ENCODE results near the gene PLXNA4.

Gene PLXNA4

DNA sequence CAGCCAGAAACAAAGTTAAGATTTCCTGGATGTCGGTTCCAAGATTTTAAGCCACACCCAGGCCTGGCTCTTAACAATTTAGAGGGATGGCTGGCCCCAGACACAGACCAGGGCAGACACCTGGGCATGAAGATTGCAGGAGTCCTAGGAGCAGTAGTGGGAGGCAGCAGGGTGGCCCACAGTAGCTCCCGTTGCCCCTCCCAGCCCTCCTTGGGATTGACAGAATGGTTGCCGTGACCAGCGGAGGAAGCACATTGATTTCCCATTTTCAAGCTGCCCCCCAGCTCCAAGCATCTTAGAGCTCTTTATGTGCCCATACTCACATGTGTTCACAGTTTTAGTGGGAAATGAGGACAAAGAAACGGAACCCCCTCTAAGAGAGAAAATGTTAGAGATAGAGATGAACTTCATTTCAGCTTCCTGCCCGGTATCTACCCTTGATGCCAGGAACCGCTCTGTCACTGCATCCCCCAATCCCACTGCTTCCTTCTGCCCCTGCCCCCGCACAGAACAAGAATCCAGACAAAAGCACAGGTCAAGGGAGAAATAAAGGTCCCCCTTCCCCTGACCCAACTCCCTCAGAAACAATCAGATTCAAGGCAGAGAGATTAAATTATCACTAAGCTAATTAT is 101.1 kb downstream of the PLXNA4 start:
- no peak for DNase-seq (ENCODE audit: low spot score)

DNA sequence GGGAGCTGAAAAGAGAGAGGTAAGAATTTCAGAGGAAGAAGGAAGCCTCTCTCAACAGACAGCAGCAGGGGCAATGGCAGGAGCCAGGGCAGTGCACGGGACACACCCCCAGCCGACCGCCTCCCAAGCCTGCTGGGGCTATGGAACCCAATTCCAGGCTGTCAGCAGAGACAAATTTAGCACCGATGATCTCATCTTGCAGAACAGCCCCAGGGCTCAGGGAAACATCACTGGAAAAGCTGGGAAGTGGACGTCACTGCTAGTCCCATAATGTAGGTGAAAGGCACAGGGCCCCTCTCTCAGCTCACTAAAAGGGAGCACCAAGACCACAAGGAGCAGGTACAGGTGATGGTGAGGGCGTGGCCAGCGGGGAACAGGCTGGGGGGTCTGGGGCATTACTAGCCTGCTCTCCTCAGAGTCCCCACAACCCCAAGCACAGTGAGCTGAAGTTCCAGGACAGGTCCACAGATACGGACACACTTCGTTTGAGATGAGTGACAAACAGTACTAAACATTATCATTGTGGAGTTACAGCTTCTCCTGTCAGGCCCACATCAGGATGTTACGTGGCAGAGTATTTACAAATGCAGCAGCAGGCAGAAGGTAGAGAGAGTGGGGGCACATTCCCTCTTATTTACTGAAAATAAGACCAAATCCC is 103.7 kb downstream of the PLXNA4 start:
- DNase-seq (ENCODE audit: low spot score), result no peak

DNA sequence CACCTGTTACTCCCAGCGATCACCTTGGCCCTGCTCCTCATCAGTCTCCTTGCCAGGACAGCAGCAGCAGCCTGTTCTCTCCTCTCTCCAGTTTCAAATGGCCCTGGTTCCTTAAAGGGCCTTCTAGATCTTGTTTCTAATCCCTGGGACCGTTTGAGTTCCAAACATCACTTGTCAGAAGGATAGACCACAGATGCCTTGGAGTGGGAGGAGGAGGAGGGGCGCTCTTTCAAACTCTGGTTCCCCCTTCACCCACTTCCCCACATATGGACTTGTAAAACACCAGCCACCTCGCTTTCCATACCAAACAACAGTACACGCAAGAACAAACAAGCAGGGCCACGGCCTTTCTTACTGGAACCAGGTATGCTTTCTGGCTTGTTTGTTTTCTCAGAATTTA is 104.8 kb downstream of the PLXNA4 start:
- no peak for DNase-seq (ENCODE audit: low spot score)

DNA sequence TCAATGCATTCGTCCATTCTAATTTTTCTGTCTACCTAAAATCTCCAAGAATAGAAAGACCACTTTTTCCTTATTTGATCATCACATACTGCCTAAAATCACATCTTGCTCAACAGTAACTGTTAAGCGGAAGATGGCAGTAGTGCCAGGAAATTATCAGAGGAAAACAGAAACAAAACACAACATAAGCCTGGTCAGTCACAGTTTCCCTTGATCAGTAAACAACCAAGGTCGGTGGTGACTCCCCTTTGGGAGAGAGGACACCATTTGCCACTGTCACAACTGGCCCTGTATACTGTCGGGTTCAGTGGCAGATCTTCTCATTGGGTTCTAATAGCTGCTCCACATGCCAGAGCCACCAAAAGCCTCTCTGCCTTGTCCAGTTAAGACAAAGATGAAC is 106.6 kb downstream of the PLXNA4 start:
- no peak for DNase-seq (ENCODE audit: low spot score)

DNA sequence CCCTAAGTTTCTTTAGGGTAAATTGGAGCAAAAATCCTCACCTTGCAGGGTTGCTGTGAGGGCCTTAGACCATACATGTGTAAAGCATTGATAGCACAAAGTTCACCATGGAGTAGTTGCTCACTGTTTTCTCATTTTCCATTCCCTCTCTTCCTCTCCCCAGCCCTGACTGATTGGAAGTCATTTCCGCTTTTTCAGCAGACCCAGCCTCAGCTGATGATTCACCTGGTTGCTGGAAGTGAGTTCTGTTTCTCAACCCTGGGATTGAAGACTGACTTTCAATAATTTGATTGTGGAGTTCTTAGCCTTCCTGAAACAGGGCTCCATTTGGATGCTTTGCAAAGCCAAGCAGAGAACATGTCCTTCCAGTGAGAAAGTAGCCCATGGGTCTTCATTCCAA is 107.0 kb downstream of the PLXNA4 start:
- no peak for DNase-seq (ENCODE audit: low spot score)

DNA sequence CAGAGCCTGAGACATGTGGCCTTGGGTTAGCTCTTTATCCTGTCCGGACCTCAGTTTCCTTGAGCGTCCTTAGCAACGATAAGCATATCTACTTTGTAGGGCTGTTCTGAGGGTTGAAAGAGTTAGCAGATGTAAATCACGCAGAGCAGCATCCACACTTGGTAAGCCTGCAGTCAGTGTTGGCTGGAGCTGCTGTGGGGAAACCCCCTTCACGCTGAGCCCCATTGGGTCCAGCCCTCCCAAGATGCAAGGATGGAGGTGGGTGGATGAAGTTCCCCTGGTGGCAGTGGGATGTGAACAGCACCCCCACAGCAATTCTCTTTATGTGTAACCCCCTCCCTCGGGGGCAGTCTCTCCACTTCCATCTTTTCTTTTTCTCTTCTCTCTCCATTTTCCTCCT is 109.9 kb downstream of the PLXNA4 start:
- no peak for DNase-seq (ENCODE audit: low spot score)

DNA sequence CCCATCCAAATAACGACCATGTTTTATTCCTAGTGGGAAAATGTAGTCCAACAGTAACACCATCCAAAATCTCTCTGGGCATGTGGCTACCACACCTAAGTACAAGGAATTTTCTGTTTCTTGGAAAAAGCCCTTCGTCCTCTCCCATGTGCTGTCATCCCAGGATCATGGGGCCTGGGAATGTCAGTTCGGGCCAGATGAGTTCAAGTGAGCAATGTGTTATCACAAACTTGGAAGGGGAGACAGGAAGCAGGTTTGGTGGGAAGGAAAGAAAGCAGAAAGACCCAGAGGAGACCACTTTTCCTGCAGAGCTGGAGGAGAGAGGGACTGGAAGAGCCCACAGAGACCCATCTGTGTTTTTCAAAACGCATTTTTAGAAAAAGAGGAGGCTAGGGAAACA is 110.8 kb downstream of the PLXNA4 start:
- DNase-seq (ENCODE audit: low spot score), result no peak

DNA sequence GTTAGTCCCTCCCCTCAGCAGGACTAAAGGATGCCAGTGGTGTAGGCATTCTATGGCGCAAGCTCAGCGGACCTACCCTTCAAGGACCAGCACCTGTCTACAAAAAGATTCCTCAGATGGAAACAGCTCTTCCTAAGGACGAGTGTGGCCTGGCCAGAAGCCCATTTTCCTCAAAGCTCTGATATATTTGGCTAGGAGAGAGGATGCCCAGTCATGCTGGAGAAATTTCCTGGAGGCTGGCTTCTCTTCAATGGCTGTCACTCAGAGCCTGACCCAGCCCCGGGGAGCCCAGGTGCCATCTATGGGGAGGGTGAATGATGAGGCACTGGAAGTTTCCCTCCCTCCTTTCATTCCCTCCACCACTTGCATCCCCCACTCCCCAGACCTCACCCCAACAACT is 111.5 kb downstream of the PLXNA4 start:
- DNase-seq (ENCODE audit: low spot score), result no peak

DNA sequence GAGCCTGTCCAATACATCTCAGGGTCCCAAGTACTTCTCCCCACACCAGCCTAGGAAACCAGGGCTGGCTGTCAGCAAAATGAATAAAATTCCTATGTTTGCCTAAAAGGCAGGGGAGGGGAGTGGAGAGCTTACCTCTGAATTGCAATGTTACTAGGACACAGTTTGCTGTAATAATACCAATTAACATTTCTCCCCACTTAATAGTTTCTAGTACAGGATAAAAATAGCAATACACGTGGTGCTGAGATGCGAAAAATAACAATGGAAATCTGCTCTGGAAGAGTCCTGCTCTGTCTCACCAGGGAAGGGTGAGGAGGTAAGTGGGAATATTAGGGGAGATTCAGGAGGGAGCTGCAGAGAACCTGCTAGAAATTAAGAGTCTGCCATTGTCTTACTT is 112.3 kb downstream of the PLXNA4 start:
- DNase-seq (ENCODE audit: low spot score), result no peak

DNA sequence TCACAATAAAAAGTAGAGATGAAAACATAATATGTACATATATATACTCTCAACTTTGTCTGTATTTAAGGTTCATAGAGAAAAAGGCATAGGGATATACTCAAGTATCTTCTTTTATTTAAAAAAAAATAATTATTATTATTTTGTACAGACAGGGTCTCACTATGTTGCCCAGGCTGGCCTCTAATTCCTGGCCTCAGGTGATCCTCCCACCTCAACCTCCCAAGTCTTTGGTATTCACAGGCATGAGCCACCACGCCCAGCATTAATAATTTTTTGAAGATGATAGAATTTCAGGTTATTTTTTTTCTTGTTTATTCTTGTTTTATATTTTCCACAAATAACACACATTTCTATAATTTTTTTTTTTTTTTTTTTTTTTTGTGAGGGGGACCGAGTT is 113.8 kb downstream of the PLXNA4 start:
- no peak for DNase-seq (ENCODE audit: low spot score)

DNA sequence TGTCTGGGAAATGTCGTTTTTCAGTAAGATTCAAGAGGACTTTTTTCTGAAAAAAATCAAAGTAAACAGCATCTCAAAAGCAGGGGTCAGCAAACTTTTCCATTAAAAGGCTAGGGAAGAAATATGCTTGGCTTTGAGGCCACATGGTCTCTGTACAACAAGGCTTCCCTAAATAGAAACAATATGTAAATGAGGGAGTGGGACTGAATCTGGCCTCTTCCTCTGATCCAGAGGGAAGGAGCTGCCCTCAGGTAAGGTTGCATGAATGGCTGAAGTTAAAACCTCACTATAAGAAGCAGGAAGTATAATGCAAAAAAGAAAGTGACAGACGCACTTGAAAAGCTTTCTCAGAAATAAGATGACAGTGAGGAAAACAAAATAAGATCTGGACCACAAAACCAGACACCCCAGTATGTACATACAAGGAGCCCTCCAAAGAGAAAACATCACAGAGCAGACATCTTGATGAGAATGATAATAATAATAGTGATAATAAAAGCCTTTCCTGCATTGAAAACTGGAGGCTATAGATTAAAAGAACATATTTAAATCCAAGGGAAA is 115.2 kb downstream of the PLXNA4 start:
- DNase-seq (ENCODE audit: low spot score), result no peak

DNA sequence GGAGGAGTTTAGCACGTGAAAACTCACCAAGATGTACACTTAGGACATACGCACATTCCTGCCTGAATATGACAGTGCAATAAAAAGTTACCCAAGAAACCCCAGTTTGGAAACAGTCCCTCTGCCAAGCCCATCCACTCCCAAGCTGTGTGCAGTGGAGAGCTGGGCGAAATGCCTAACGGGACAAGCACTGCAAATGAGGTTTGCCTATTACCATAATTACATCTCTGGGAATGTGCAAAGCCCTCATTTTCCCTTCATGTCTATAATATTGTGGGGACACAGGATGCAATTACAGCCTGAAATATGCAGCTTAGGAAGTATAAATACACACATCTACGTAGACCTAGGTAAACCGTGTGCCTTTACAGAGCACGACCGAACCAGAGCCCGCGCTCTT is 117.5 kb downstream of the PLXNA4 start:
- DNase-seq (ENCODE audit: low spot score), result no peak

DNA sequence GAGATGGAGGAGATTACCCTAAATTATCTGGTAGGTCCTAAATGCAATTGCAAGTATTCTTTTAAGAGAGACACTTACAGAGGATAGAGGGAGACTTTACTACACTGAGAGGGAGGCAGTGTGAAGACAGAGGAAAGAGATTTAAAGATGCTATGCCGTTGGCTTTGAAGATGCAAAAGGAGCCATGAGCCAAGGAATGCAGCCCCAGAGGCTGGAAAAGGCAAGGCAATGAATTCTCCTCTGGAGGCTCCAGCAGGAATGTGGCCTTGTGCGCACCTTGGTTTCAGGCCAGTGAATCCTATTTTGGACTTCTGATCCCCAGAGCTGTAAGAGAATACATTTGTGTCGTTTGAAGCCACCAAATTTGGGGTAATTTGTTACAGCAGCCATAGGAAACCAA is 118.6 kb downstream of the PLXNA4 start:
- no peak for DNase-seq (ENCODE audit: low spot score)

DNA sequence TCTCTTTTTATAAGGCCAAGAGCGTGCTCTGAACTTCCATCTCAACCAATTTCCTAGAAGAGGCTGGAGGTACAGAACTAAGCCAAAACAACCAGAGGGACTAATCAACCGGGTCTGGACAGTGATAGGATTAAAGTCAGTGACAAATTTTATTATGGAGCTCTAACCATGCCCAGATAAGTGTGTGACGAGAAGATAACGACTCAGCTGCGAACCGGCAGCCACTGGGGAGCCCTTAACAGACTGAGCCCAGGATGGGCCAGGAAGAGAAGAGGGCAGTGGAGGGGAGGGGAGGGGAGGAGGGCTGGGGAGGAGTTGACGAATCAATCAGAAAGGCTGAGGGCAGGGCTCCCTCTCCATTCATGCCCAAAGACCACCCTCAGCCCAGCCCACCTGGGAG is 119.9 kb downstream of the PLXNA4 start:
- DNase-seq (ENCODE audit: low spot score), result no peak

DNA sequence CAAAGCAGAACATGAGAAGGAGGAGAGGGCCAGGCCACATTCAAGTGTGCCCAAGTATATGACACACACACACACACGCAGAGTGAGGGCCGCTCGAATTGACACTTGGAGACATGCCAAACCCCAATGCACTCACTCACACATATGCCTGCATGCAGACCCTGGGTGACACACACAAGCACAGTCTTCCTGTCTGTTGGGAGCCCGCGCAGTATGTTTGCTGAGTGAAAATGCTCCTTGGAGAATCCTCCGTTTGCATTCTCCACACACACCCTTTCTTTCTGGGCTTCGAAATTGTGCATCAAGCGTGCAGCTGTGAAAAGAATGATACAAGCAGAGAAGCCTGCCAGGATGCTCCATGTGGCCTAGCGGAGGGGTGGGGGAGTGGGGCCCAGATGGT is 120.9 kb downstream of the PLXNA4 start:
- no peak for DNase-seq (ENCODE audit: low spot score)

DNA sequence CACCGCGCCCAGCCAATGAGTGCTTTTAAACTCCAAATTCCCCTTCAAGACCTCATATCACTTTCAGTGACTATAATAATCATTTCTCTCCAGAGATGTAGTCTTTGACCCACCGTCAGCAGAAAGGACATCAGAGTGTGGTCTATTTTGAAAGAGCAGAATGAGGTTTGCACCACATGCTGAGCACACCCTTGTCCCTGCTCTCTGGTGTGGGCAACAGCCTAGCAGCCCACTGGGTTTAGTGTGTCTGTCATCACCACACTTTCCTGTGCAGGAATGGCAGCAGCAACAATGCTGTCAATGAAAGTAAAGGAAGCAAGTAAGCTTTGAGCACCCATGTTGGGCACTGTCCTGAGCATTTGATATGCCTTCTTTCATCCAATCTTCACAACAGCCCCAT is 122.4 kb downstream of the PLXNA4 start:
- DNase-seq (ENCODE audit: low spot score), result no peak

DNA sequence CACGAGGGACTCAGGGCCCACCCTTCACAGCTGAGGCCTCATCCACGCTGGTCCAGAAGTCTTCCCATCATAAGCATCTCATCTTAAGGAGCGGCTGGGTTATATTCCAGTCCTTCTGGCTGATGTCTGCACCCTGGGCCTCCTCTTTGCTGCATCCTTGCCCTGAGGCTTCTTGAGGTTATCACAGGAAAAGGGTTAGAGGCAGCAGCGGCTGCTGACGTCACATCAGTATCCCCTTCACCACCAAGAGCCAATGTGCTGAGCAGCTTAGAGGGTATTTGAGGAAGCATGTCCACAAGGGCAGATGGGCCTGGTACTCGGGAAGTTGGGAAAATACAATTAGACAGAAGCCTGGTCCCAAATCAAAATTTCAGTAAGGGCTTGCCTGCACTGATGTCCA is 125.1 kb downstream of the PLXNA4 start:
- DNase-seq (ENCODE audit: low spot score), result no peak

DNA sequence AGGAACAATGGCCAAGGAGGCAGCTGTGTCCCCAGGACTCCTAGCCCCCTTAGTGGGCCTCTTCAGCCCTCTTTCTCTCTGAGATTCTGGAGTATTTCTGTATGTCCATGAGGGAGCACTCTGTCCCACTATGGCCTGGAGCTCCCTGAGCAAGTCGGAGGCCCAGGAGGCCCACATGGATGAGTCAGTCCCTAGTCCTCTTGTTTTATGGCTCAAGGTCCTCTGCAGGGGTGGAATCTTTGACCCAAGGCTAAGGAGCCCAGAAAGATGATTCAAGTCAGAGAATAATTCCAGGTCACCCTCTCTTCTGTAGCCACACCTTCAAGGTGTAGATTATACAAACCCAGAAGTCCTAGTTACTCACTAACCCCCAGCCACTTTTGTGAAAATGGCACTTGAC is 125.6 kb downstream of the PLXNA4 start:
- DNase-seq (ENCODE audit: low spot score), result no peak

DNA sequence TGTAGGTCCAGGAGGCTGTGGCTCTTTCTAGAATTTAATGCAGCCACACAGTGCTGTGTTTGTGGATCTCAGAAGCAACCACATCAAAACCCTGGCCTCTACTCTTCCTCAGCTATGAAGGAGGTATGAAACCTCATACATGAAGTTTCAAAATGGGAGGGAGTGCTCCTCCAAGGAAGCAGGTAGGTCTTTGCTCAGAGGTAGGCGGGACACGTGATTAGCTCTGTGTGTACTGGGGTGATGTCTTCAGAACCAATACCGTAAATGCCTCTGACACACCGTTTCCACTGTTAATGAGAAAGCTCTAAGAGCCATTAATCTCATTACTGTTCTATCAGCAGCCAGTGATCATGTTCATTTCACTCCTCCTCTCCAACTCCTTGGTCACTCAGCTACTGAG is 126.1 kb downstream of the PLXNA4 start:
- DNase-seq (ENCODE audit: low spot score), result no peak

DNA sequence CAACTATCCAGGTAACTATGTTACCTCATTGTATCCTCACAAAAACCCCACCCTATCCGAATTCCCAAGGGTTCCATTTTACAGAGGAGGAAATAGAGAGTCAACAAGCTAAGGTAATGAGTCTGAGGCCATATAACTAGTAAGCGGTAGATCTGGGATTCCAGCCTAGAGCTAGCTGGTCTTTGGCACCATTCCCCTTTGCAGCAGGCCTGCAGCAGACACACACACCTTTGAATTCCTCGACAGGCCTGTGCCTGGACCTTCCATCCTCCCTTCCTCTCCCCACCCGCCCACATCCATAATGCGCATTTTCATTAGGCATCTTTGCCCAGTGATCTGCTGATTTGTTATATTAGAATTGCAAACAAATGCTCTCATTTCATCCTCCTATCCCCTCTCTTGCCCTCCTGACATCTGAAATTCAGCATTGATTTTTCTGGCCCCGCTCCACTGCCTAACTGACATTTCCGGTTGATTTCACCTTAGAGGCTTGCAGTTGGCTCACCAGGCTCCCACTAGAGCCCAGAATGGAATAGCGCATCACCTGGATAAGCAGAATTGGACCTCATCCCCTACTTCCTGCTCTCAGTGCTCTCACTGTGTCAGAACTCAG is 129.5 kb downstream of the PLXNA4 start:
- no peak for DNase-seq (ENCODE audit: low spot score)

DNA sequence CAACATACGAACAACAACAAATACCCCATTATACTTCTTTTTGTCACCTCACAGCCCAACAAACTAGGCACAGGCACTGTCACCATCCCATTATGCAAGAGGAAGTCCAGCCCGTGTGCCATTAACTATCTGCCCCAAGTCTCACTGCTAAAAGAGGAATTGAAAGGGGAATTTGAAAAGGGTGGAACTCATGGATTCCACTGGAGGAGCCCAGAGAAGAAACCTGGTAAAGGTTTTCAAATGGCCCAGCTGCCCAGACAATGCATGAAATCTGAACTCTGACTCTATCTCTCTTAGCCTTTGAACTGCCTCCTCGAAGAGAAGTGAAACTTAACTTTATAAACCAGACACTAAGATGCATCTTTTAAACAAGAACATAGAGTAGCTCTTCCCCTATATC is 130.0 kb downstream of the PLXNA4 start:
- DNase-seq (ENCODE audit: low spot score), result no peak

DNA sequence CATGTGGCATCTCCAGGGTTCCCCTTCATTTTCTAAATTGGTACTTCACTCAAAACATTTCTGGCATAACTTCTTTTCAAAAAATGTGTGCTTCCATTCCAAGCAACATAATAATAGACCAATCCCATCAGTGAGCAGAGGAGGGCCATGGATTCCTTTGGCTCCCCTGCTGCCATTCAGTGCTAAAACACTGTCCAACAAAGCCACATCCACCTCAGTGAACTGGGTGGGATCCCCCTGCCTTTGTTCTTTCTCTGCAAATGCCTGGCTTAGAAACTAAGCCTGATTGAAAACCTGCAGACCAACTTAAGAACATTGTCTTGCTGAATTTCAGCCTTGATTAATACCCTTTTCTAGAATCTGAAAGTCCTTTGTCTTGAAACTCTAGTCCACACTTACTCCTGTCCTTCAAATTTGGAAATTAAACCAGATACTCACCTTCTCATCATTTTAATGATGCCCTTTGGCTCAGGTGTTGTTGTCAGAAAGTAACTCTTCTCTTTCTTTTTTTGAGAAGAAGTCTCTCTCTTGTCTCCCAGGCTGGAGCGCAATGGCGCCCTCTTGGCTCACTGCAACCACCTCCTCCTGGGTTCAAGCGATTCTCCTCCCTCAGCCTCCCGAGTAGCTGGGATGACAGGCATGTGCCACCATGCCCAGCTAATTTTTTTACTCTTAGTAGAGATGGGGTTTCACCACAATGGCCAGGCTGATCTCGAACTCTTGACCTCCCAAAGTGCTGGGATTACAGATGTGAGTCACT is 132.3 kb downstream of the PLXNA4 start:
- DNase-seq (ENCODE audit: low spot score), result no peak

DNA sequence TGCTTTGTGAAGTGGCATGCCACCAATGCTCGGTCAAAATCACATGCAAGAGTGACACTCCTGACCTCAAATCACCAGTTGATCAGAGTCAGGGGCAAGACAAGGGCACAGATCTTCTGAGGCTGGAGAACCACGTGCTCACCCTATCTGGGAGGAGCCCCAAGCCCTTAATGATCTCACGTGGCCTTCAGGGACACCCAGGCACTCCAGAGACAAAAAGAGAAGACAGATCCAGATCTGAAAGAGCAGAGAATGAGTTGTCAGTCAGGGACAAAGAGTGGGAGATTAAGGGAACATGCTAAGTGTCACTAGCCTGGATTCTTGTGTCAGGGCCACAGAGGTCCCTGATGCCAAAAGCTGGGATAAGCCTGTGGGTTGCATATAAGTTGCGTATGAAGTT is 134.3 kb downstream of the PLXNA4 start:
- DNase-seq (ENCODE audit: low spot score), result no peak

Measured in germinal center (tissue), 1 donor.